ENCODE data around the gene PRKD2.

- no peak for TF ChIP-seq EZH2 (IDR thresholded peaks at IDR 0.05; ENCODE audit: borderline replicate concordance, low read depth, low read length, poor library complexity, severe bottlenecking)
- no peak for TF ChIP-seq CTCF (conservative IDR thresholded peaks at IDR 0.05; ENCODE audit: low read depth, low read length)
Observed at GRCh38 chr19:46723471-46723870, 6.6 kb upstream of the PRKD2 start.

Measured in A673 (cell line).